Stimulated activated CD8-positive, alpha-beta memory T cell treated with anti-CD3 and anti-CD28 coated beads, Interleukin-12 subunit alpha, Interleukin-12 subunit beta, amount 100 ng/mL, for 1 hour (primary cell): ENCODE data around the gene ATP13A2.
"Not testable (repeated sequence)": the region's sequence is repeated elsewhere in the genome, so short reads cannot be mapped to it uniquely, and the experiment has no call there.

Source experiments
- DNase-seq: peaks from one replicate; pipeline ENCODE4 v3.0.0-alpha.2; 2020; ENCODE audit warnings: low read depth

ATP13A2 gene

GRCh38 chr1:16961297-16962133 is 50.2 kb downstream of the ATP13A2 start:
- no peak for DNase-seq

GRCh38 chr1:16960560-16961296 is 51.0 kb downstream of the ATP13A2 start:
- peak; percentile 58 for DNase-seq

- no peak for DNase-seq
Observed at GRCh38 chr1:16958475-16958874, 53.3 kb downstream of the ATP13A2 start.

GRCh38 chr1:16957731-16958130 is 54.0 kb downstream of the ATP13A2 start:
- no peak for DNase-seq

- DNase-seq: no peak
Observed at GRCh38 chr1:16956775-16957174, 55.0 kb downstream of the ATP13A2 start.

- DNase-seq: no peak
Observed at GRCh38 chr1:16955186-16955585, 56.5 kb downstream of the ATP13A2 start.

GRCh38 chr1:16954579-16954978 is 57.1 kb downstream of the ATP13A2 start:
- no peak for DNase-seq

- not testable (repeated sequence) for DNase-seq
Observed at GRCh38 chr1:16952376-16952775, 59.4 kb downstream of the ATP13A2 start.

- not testable (repeated sequence) for DNase-seq
Observed at GRCh38 chr1:16949026-16949425, 62.7 kb downstream of the ATP13A2 start.

GRCh38 chr1:16948282-16948891 is 63.3 kb downstream of the ATP13A2 start:
- DNase-seq: not testable (repeated sequence)

- DNase-seq: no peak
Observed at GRCh38 chr1:16946646-16947045, 65.1 kb downstream of the ATP13A2 start.

GRCh38 chr1:16946185-16946584 is 65.5 kb downstream of the ATP13A2 start:
- not testable (repeated sequence) for DNase-seq

- DNase-seq: not testable (repeated sequence)
Observed at GRCh38 chr1:16945512-16945911, 66.2 kb downstream of the ATP13A2 start.

- DNase-seq: no peak
Observed at GRCh38 chr1:16944038-16944437, 67.7 kb downstream of the ATP13A2 start.

- not testable (repeated sequence) for DNase-seq
Observed at GRCh38 chr1:16939386-16940180, 72.1 kb downstream of the ATP13A2 start.

- DNase-seq: no peak
Observed at GRCh38 chr1:16938351-16939321, 73.1 kb downstream of the ATP13A2 start.

- DNase-seq: not testable (repeated sequence)
Observed at GRCh38 chr1:16936580-16936979, 75.1 kb downstream of the ATP13A2 start.
